Neural progenitor cell (in vitro differentiated cells): Measurements from ENCODE around the gene SLC30A2. TPM values are rescaled to one million over a fixed set of nuclear protein-coding genes. Genes with fewer than 3 reads are reported as not detected.

Experiments used
- DNase-seq: peaks from one replicate; pipeline ENCODE4 v3.0.0-alpha.2; 2016; ENCODE audit warnings: low spot score
- H2AFZ ChIP-seq: fragments of 200-600 bp; sonication (generic); replicated peaks from 2 replicates; pipeline ENCODE4 v1.6.1; 2016; ENCODE audit warnings: antibody characterized with exemption
- H3F3A ChIP-seq: fragments of 200-600 bp; sonication (generic); 2 replicates; pipeline ENCODE4 v1.6.1; 2016; ENCODE audit warnings: antibody characterized with exemption, low read depth
- H3K27ac ChIP-seq: fragments of 200-600 bp; sonication (generic); 2 replicates; pipeline ENCODE4 v1.5.1; 2016; ENCODE audit warnings: mild to moderate bottlenecking
- H3K27me3 ChIP-seq: fragments of 200-600 bp; sonication (generic); 2 replicates; pipeline ENCODE4 v1.6.1; 2016; ENCODE audit warnings: mild to moderate bottlenecking, moderate library complexity
- H3K36me3 ChIP-seq: fragments of 200-600 bp; sonication (generic); 2 replicates; pipeline ENCODE4 v1.5.1; 2016
- H3K4me1 ChIP-seq: fragments of 200-600 bp; sonication (generic); 2 replicates; pipeline ENCODE4 v1.6.1; 2016; ENCODE audit warnings: mixed run types
- H3K4me2 ChIP-seq: fragments of 200-600 bp; sonication (generic); 2 replicates; pipeline ENCODE4 v1.6.1; 2016
- H3K4me3 ChIP-seq: fragments of 200-600 bp; sonication (generic); 2 replicates; pipeline ENCODE4 v1.5.1; 2016
- H3K79me2 ChIP-seq: fragments of 200-600 bp; sonication (generic); 2 replicates; pipeline ENCODE4 v1.6.1; 2016; ENCODE audit warnings: low read depth
- H3K9ac ChIP-seq: fragments of 200-600 bp; sonication (generic); 2 replicates; pipeline ENCODE4 v1.6.1; 2016
- H3K9me3 ChIP-seq: fragments of 200-600 bp; sonication (generic); 2 replicates; pipeline ENCODE4 v1.5.1; 2016; ENCODE audit warnings: low read depth
- H4K20me1 ChIP-seq: fragments of 200-600 bp; sonication (generic); 2 replicates; pipeline ENCODE4 v1.6.1; 2016; ENCODE audit warnings: low read depth
- H3K27ac Mint-ChIP-seq: 3 replicates; pipeline ENCODE4 v1.8.0; 2021; ENCODE audit warnings: mixed read lengths
- H3K27me3 Mint-ChIP-seq: 2 replicates; pipeline ENCODE4 v1.8.0; 2022; ENCODE audit warnings: low read depth, mild to moderate bottlenecking, inconsistent platforms, moderate library complexity, mixed read lengths; ENCODE audit not compliant: insufficient read depth
- H3K36me3 Mint-ChIP-seq: 3 replicates; pipeline ENCODE4 v1.8.0; 2021; ENCODE audit warnings: mixed read lengths
- H3K4me1 Mint-ChIP-seq: 3 replicates; pipeline ENCODE4 v1.8.0; 2021; ENCODE audit warnings: mixed read lengths
- H3K4me3 Mint-ChIP-seq: 3 replicates; pipeline ENCODE4 v1.8.0; 2021; ENCODE audit warnings: mild to moderate bottlenecking, moderate library complexity, mixed read lengths
- H3K9me3 Mint-ChIP-seq: 3 replicates; pipeline ENCODE4 v1.8.0; 2020; ENCODE audit warnings: mixed read lengths
- CTCF ChIP-seq: fragments of 200-600 bp; sonication (generic); IDR thresholded peaks from 2 replicates; pipeline ENCODE4 v1.5.1; 2017; ENCODE audit warnings: antibody characterized with exemption, mild to moderate bottlenecking
- EZH2 ChIP-seq: fragments of 200-600 bp; sonication (generic); IDR thresholded peaks from 2 replicates; pipeline ENCODE4 v1.6.1; 2017; ENCODE audit warnings: antibody characterized with exemption, mild to moderate bottlenecking, moderate library complexity
- EZH2phosphoT487 ChIP-seq: fragments of 200-600 bp; sonication (generic); IDR thresholded peaks from 2 replicates; pipeline ENCODE4 v1.6.1; 2017; ENCODE audit warnings: antibody characterized with exemption
- total RNA-seq: library from RNA; depleted of rRNA; stranded (reverse); fragments of >200 nt; gene quantifications from 2 replicates; pipeline ENCODE4 v1.2.3, GENCODE V29; 2015; ENCODE audit warnings: low replicate concordance

Gene SLC30A2
- total RNA-seq, 1 donor from 2014 or later = not detected

- H3K4me1 ChIP-seq = no peaks in the 10 kb centered on the region
- H3K4me2 ChIP-seq = no peak overlapping the region
- DNase-seq = no peak
- TF ChIP-seq EZH2 (no peak), EZH2phosphoT487 (no peak), CTCF (no peak)
- no peaks in the 10 kb centered on the region for H4K20me1 ChIP-seq
- no peak overlapping the region for H3K4me3 ChIP-seq
- H3K27ac Mint-ChIP-seq = peak overlapping the region; percentile 48
- no peaks in the 10 kb centered on the region for H3K79me2 ChIP-seq
- H3K4me1 Mint-ChIP-seq = peaks cover 14% of the 10 kb centered on the region
- peaks cover 16% of the 10 kb centered on the region for H3K27me3 Mint-ChIP-seq
- H2AFZ ChIP-seq = no peak overlapping the region
- no peaks in the 10 kb centered on the region for H3K36me3 ChIP-seq
- H3K27me3 ChIP-seq = no peaks in the 10 kb centered on the region
- H3K4me3 Mint-ChIP-seq = no peak overlapping the region
- H3K27ac ChIP-seq = no peak overlapping the region
- no peaks in the 10 kb centered on the region for H3K36me3 Mint-ChIP-seq
- H3K9ac ChIP-seq = no peak overlapping the region
- H3F3A ChIP-seq = no peaks in the 10 kb centered on the region
- no peaks in the 10 kb centered on the region for H3K9me3 Mint-ChIP-seq
- H3K9me3 ChIP-seq = no peaks in the 10 kb centered on the region
These were observed 39.2 kb downstream of the SLC30A2 start for GRCh38 chr1:26006710-26007109.

GRCh38 chr1:26005434-26006105 is 40.3 kb downstream of the SLC30A2 start:
- Histone ChIP-seq H2AFZ (no peak overlapping the region), H3K4me3 (no peak overlapping the region), H3K4me2 (no peak overlapping the region), H3K9ac (no peak overlapping the region), H3F3A (no peaks in the 10 kb centered on the region), H4K20me1 (no peaks in the 10 kb centered on the region), H3K36me3 (no peaks in the 10 kb centered on the region), H3K9me3 (no peaks in the 10 kb centered on the region), H3K27me3 (no peaks in the 10 kb centered on the region), H3K27ac (no peak overlapping the region), H3K4me1 (no peaks in the 10 kb centered on the region), H3K79me2 (no peaks in the 10 kb centered on the region)
- no peaks in the 10 kb centered on the region for H3K36me3 Mint-ChIP-seq
- no peak overlapping the region for H3K27ac Mint-ChIP-seq
- no peak overlapping the region for H3K4me3 Mint-ChIP-seq
- H3K4me1 Mint-ChIP-seq = peaks cover 5% of the 10 kb centered on the region
- DNase-seq = no peak
- TF ChIP-seq EZH2 = no peak
- no peak for TF ChIP-seq EZH2phosphoT487
- no peak for TF ChIP-seq CTCF
- H3K27me3 Mint-ChIP-seq = peaks cover 16% of the 10 kb centered on the region
- no peaks in the 10 kb centered on the region for H3K9me3 Mint-ChIP-seq

GRCh38 chr1:26003756-26004155 is 42.2 kb downstream of the SLC30A2 start:
- Mint-ChIP-seq H3K27me3 (peaks cover 21% of the 10 kb centered on the region), H3K36me3 (no peaks in the 10 kb centered on the region), H3K4me3 (no peak overlapping the region), H3K4me1 (peaks cover 5% of the 10 kb centered on the region), H3K9me3 (no peaks in the 10 kb centered on the region), H3K27ac (no peak overlapping the region)
- Histone ChIP-seq H3K27ac (no peak overlapping the region), H3K9ac (no peak overlapping the region), H3K4me3 (no peak overlapping the region), H3K27me3 (no peaks in the 10 kb centered on the region), H3K4me1 (peaks cover 9% of the 10 kb centered on the region), H3K4me2 (no peak overlapping the region), H3K36me3 (no peaks in the 10 kb centered on the region), H3K79me2 (no peaks in the 10 kb centered on the region), H3F3A (peaks cover 7% of the 10 kb centered on the region), H2AFZ (no peak overlapping the region), H4K20me1 (no peaks in the 10 kb centered on the region), H3K9me3 (no peaks in the 10 kb centered on the region)
- DNase-seq = no peak
- TF ChIP-seq EZH2phosphoT487 (no peak), EZH2 (no peak), CTCF (no peak)
